HG02642 (cell line): ENCODE measurements around the gene CEP192.

ENCODE experiments used
- ATAC-seq: cut with Tn5 transposase; IDR thresholded peaks from one replicate; pipeline ENCODE4 v1.9.1; 2021; ENCODE audit warnings: mild to moderate bottlenecking; ENCODE audit not compliant: unreplicated experiment, poor library complexity

The CEP192 gene

GRCh38 chr18:13137670-13138419 lies 146.7 kb downstream of the CEP192 start:
- peak; percentile 77 for ATAC-seq

GRCh38 chr18:13138420-13139139 lies 147.4 kb downstream of the CEP192 start:
- ATAC-seq, result no peak

- no peak for ATAC-seq
Measured at GRCh38 chr18:13139885-13140450, 148.8 kb downstream of the CEP192 start.

- no peak for ATAC-seq
Measured at GRCh38 chr18:13141209-13141608, 150.0 kb downstream of the CEP192 start.

- ATAC-seq, result no peak
Measured at GRCh38 chr18:13145636-13146190, 154.6 kb downstream of the CEP192 start.

GRCh38 chr18:13147130-13147529 lies 156.0 kb downstream of the CEP192 start:
- no peak for ATAC-seq

- ATAC-seq, result no peak
Measured at GRCh38 chr18:13151656-13152055, 160.5 kb downstream of the CEP192 start.

GRCh38 chr18:13158428-13158827 lies 167.3 kb downstream of the CEP192 start:
- no peak for ATAC-seq

- ATAC-seq, result no peak
Measured at GRCh38 chr18:13159579-13159978, 168.4 kb downstream of the CEP192 start.

GRCh38 chr18:13161276-13161899 lies 170.2 kb downstream of the CEP192 start:
- no peak for ATAC-seq

GRCh38 chr18:13163167-13163927 lies 172.2 kb downstream of the CEP192 start:
- no peak for ATAC-seq

GRCh38 chr18:13164406-13164805 lies 173.2 kb downstream of the CEP192 start:
- no peak for ATAC-seq

GRCh38 chr18:13165636-13166423 lies 174.7 kb downstream of the CEP192 start:
- ATAC-seq, result no peak

- no peak for ATAC-seq
Measured at GRCh38 chr18:13173578-13174145, 182.5 kb downstream of the CEP192 start.
